ENCODE measurements around the gene TADA2A.

TADA2A gene, protein sequence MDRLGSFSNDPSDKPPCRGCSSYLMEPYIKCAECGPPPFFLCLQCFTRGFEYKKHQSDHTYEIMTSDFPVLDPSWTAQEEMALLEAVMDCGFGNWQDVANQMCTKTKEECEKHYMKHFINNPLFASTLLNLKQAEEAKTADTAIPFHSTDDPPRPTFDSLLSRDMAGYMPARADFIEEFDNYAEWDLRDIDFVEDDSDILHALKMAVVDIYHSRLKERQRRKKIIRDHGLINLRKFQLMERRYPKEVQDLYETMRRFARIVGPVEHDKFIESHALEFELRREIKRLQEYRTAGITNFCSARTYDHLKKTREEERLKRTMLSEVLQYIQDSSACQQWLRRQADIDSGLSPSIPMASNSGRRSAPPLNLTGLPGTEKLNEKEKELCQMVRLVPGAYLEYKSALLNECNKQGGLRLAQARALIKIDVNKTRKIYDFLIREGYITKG

DNA sequence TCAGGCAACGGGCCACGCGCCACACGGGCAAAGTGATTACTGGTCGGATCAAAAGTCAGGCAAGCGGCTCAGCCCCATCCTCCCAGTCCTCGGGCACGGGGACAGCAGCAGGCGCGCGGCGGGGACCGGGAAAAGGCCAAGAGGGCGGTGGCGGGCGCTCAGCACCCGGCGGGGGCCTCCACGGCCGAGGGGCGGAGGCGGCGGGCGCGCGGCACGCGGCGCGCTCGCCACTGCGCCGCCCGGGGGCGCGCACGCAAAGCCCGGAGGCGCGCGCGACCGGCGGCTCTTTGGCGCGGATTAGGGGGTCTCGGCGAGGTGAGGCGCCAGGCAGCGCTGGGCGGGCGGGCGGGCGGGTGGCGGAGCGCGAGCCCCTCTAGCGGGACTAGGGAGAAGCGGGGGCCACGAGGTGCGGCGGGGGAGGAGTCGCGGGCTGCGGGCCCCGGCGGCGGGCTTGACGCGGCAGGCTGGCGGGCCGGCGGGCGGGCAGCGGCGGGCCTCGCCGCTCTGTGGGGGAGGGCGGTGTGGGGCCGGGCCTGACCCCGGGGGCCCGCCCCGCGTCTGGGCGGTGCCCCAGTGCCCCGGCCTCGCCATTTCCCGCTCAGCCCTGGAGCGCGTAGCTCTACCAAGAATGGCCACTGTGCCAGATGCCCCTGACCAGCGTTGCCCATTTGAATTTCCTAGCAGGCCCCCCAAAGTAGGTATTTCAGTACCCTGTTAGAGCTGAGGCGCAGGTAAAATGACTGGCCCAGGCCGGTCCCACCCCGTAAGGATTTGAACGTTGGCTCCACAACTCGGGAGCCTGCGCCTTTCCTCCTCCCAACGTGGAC lies at the start of gene TADA2A, which contains the start of gene ACACA:
Gene TADA2A, plus strand, starts transcription at position 252 of the 827 bp plus-strand sequence. CDS start 4,480 bp downstream, outside the sequence.
Gene ACACA, minus strand, starts transcription at position 202 of the 827 bp plus-strand sequence. CDS start 537 bp downstream, outside the sequence.
- peak; percentile 37 for DNase-seq (ENCODE audit: low read depth)

- DNase-seq (ENCODE audit: low read depth), result no peak
Observed at GRCh38 chr17:37358098-37358829, 48.4 kb upstream of the TADA2A start.

DNA sequence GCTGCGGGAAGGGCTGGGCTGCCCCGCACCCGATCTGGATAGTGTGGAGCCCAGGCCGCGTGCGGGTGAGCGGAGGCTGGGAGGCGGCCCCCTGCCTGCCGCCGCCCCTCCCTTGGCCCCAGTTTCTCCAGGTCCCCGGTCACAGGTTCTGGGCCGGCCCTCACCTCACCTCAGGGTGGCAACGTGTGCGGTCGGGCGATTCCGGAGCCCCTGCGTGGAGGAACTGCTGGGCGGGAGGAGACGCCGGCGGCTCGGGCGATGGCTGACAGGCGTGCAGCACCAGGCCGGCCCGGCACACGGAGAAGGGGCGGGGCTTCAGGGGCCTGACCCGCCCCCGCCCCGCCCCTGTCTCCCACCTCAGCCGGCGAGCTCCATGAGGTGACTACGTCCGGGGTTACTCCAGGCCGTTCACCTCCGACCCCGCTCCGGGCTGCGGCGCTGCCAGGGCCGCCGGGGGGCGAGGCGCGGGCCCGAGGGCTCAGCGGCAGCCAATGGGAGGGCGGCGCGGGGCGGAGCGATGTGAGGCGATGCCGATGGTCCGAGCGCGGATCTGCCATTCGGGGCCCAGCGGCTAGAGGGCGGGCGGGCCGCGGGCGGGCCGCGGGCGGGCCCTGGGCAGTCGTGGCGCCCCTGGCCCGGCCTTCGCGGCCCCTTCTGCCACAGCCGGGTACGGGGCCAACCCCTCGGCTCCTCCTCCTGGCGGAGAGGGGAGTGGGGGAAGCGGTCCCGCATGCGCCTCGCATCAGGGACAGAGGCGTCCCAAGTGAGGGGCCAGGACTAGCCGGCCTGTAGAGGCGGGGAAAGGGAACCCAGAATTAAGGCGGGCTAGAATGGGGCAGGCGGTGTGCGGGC lies 47.6 kb upstream of the TADA2A start:
- peak; percentile 76 for DNase-seq (ENCODE audit: low read depth)

DNA sequence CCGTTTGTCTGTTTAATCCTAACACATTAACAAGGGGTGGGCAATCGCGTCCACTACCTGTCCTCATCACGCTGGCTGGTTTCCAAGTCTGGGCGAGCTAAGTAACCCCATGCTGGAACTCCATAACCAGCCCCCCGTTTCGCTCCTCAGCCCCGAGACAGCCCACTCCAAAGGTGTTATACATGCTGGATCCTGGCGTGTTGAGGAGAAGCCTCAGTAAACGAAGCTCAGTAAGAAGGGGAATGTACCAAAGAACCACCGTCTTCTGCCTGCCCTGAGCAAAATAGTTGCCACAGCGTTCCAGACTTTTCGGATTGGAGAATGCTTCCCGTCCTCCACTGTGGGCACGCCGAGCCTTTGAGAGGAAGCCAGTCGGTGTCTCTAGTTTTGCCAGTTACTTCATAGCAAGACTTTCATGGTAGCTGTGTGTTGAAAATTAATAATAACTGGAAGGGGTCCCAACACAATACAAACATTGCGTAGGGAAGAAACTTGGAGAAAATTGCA lies 47.0 kb upstream of the TADA2A start:
- no peak for DNase-seq (ENCODE audit: low read depth)

GRCh38 chr17:37360632-37361031 lies 46.1 kb upstream of the TADA2A start:
- no peak for DNase-seq (ENCODE audit: low read depth)

- DNase-seq (ENCODE audit: low read depth), result no peak
Observed at GRCh38 chr17:37361543-37361942, 45.1 kb upstream of the TADA2A start.

GRCh38 chr17:37365589-37365988 lies 41.1 kb upstream of the TADA2A start:
- no peak for DNase-seq (ENCODE audit: low read depth)

DNA sequence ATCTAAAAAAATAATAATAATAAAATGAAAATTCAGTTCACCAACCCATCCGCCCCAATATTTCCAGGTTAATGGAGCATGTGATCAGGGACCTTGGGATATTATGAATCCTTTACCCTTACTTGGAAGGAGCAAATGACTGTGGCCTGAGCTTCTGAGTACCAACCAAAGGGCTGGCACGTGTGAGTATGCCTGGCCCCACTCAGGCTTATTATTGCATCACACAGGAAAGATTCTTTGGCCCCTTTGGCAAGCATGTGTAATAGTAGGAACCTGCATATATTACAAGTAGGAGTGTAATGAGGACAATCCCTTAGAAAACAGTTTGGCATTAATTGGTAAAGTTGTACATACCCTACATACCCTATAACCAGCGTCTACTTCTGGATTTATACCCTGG lies 38.1 kb upstream of the TADA2A start:
- no peak for DNase-seq (ENCODE audit: low read depth)

GRCh38 chr17:37373530-37374159 lies 33.0 kb upstream of the TADA2A start:
- peak; percentile 29 for DNase-seq (ENCODE audit: low read depth)

GRCh38 chr17:37375706-37376105 lies 31.0 kb upstream of the TADA2A start, which contains the start of gene C17orf78:
C17orf78 (plus strand) TSS chr17:37375985; CDS start chr17:37376093, 108 bp downstream.
- DNase-seq (ENCODE audit: low read depth), result no peak

DNA sequence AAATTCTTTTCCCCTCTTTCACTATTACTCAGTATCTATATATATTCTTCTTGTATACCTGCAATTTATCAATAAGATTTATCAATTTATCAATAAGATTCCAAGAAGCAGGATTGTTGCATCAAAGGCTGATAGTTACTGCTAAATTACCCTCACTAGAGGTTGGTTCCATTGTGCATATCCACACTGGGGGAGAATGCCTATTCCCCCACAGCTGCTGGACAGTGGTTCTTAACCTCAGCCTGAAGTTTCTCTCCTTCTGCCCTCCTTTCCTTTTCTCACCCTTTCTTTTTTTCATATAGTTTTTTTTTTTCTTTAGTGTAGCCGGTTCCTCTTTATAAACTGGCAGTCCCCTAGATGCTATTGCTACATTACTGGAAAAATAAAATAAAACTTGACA lies 24.6 kb upstream of the TADA2A start:
- no peak for DNase-seq (ENCODE audit: low read depth)

DNA sequence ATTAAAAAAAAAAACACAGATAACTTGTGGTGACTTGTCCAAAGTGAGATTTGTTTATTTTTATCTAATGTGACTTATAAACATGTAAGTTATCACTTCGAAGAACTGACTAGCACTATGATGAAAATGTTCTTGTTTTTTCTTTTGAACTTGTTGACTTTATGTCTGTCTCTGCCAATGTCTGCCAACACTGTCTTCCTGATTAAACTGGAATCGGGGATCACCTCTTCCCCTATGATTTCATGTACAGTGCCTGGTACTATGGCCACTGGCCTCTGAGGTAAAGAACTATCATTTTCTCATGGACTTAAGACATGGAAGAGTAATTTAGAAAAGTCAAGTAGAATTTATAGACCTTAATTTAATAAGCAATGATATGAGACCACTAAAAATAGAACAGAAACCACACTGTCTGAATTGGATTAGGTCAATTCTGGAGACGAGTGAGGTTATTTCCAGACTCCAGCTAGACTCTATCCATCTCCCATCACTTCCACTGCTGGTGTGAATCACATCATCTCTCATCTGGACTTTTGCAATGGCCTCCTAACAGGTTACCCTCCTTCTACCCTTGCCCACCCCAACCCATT lies 22.0 kb upstream of the TADA2A start:
- no peak for DNase-seq (ENCODE audit: low read depth)

DNA sequence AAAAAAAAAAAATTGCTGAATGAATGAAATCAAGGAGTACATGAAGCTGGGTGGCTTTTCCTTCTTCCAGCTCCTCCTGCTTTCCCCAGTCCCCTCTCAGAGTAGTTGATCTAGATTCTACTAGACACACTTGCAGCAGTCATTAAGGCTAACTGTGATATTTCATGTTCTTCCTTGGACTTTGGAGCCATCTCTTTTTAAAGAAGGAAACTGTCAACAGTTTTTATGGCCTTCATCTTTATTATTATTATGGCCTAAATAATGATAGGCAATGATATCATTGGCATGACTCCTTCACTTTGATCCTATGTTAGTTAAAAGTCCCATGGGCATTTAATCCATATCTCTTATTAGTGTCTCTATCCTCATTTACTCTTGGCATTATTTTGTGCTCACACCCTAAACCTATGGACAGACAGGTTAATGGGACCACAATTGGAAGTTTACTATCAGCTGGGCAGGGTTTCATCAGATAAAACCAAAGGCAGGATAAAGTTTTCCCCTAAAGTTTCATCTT lies 21.2 kb upstream of the TADA2A start:
- DNase-seq (ENCODE audit: low read depth), result no peak

DNA sequence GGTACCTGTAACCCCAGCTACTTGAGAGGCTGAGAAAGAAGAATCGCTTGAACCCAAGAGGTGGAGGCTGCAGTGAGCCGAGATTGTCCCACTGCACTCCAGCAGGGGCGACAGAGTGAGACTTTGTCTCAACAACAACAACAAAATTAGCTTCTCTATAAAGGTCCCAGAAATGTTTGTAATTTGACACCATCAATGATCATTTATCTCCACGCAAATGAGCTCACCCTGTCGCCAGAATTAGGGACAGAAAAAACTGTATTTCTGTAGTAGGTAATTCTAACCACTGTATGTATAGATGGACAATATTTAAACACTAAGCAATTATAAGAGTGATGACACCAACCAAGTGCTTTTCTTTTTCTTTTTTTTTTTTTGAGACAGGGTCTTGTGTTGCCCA lies 20.2 kb upstream of the TADA2A start:
- no peak for DNase-seq (ENCODE audit: low read depth)

- no peak for DNase-seq (ENCODE audit: low read depth)
Observed at GRCh38 chr17:37388266-37388665, 18.4 kb upstream of the TADA2A start.

DNA sequence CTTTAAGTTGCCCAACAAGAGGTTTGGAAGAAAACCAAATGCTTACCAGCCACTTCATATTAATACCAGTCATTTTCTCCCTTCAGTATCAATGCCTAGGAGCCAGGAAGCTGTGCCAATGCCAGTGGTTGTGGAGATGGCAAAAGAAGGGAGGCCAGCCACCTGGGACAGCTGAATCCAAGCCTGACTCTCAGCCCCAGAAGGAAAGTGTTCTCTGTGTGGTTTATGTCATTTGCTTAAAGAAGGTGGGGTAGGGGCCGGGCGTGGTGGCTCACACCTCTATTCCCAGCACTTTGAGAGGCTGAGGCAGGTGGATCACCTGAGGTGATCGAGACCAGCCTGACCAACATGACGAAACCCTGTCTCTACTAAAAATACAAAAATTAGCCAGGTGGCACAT lies 17.5 kb upstream of the TADA2A start:
- no peak for DNase-seq (ENCODE audit: low read depth)

GRCh38 chr17:37391146-37391545 lies 15.5 kb upstream of the TADA2A start:
- DNase-seq (ENCODE audit: low read depth), result no peak

- no peak for DNase-seq (ENCODE audit: low read depth)
Observed at GRCh38 chr17:37392024-37392590, 14.6 kb upstream of the TADA2A start.

- DNase-seq (ENCODE audit: low read depth), result no peak
Observed at GRCh38 chr17:37393352-37393751, 13.3 kb upstream of the TADA2A start.
